Measurements from ENCODE around the gene GPR42. TPM values are rescaled to one million over a fixed set of nuclear protein-coding genes. Genes with fewer than 3 reads are reported as not detected.

GPR42 gene
- total RNA-seq, 1 donor from 2014 or later = not detected

GRCh38 chr19:35408284-35409171 lies 37.7 kb downstream of the GPR42 start:
- H3K36me3 Mint-ChIP-seq (ENCODE audit: low read depth) = no peaks in the 10 kb centered on the region
- TF ChIP-seq, protein P1, sequence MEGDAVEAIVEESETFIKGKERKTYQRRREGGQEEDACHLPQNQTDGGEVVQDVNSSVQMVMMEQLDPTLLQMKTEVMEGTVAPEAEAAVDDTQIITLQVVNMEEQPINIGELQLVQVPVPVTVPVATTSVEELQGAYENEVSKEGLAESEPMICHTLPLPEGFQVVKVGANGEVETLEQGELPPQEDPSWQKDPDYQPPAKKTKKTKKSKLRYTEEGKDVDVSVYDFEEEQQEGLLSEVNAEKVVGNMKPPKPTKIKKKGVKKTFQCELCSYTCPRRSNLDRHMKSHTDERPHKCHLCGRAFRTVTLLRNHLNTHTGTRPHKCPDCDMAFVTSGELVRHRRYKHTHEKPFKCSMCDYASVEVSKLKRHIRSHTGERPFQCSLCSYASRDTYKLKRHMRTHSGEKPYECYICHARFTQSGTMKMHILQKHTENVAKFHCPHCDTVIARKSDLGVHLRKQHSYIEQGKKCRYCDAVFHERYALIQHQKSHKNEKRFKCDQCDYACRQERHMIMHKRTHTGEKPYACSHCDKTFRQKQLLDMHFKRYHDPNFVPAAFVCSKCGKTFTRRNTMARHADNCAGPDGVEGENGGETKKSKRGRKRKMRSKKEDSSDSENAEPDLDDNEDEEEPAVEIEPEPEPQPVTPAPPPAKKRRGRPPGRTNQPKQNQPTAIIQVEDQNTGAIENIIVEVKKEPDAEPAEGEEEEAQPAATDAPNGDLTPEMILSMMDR (IDR thresholded peaks at IDR 0.05) = no peak
- no peak overlapping the region for H3K4me3 Mint-ChIP-seq (ENCODE audit: unreplicated experiment)
- peaks cover 3% of the 10 kb centered on the region for H3K9me3 Mint-ChIP-seq (ENCODE audit: low read depth)
- no peak overlapping the region for H3K27ac Mint-ChIP-seq (ENCODE audit: unreplicated experiment)
- no peak for DNase-seq (ENCODE audit: low spot score)
- H3K27me3 Mint-ChIP-seq (ENCODE audit: low read depth) = peaks cover 22% of the 10 kb centered on the region
- no peaks in the 10 kb centered on the region for H3K4me1 Mint-ChIP-seq (ENCODE audit: low read depth)

DNA sequence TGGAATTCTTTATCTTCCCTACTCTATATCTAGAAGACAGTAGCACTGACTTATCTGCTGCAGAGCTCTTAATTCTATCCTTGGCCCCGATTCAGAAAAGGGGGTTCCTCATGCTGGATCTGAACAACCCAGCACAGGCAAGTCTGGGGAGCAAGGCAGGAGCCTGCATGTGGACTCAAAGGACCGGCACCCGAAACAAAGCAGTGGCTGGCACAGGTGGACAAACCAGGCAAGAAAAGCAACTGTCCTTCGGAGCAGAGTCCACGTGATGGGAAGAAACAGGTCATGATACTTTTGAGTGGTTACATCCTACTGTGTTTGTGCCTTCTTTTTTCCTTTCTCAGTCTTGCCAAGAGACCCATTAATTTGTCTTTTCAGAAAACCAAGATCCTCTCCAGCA lies 38.3 kb downstream of the GPR42 start:
- DNase-seq (ENCODE audit: low spot score) = no peak
- Mint-ChIP-seq H3K4me3 (ENCODE audit: unreplicated experiment) (no peak overlapping the region), H3K9me3 (ENCODE audit: low read depth) (peaks cover 3% of the 10 kb centered on the region), H3K27ac (ENCODE audit: unreplicated experiment) (no peak overlapping the region), H3K27me3 (ENCODE audit: low read depth) (peaks cover 25% of the 10 kb centered on the region), H3K36me3 (ENCODE audit: low read depth) (no peaks in the 10 kb centered on the region), H3K4me1 (ENCODE audit: low read depth) (no peaks in the 10 kb centered on the region)
- TF ChIP-seq, protein P1 (IDR thresholded peaks at IDR 0.05) = no peak

DNA sequence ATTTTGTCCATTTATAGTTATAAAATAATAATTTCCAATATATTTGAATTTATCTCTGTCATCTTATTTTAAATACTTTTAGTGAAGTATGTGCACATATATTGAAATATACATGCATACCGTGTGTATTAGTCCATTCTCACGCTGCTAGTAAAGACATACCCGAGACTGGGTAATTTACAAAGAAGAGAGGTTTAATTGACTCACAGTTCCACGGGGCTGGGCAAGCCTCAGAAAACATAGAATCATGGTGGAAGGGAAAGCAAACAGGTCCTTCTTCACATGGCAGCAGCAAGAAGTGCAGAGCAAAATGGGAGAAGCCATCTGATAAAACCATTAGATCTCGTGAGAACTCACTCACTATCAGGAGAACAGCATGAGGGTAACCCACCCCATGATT lies 39.6 kb downstream of the GPR42 start:
- no peaks in the 10 kb centered on the region for H3K4me1 Mint-ChIP-seq (ENCODE audit: low read depth)
- DNase-seq (ENCODE audit: low spot score) = no peak

DNA sequence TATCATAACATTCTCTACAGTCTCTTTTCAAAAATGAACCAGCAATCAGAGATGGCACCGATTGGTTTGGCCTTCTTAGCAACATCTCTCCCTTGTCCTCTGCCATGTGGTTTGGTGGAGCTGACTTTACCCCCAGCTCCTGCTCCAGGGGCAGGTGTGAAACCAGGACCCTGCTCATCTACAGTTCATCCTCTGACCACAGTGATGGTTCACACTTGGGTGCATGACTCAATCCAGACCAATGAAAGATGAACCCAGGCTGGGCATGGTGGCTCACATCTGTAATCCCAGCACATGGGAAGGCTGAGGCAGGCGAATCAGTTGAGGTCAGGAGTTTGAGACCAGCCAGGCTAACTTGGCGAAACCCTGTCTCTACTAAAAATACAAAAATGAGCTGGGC lies 43.6 kb downstream of the GPR42 start:
- Mint-ChIP-seq H3K27me3 (ENCODE audit: low read depth) (peaks cover 48% of the 10 kb centered on the region), H3K36me3 (ENCODE audit: low read depth) (no peaks in the 10 kb centered on the region), H3K27ac (ENCODE audit: unreplicated experiment) (no peak overlapping the region), H3K4me3 (ENCODE audit: unreplicated experiment) (no peak overlapping the region), H3K9me3 (ENCODE audit: low read depth) (no peaks in the 10 kb centered on the region), H3K4me1 (ENCODE audit: low read depth) (no peaks in the 10 kb centered on the region)
- TF ChIP-seq, protein P1 (IDR thresholded peaks at IDR 0.05) = no peak
- no peak for DNase-seq (ENCODE audit: low spot score)

More for the DNA sequence above, 39.6 kb downstream of the GPR42 start:
- Mint-ChIP-seq H3K27me3 (ENCODE audit: low read depth) (peaks cover 28% of the 10 kb centered on the region), H3K4me3 (ENCODE audit: unreplicated experiment) (no peak overlapping the region), H3K36me3 (ENCODE audit: low read depth) (no peaks in the 10 kb centered on the region), H3K27ac (ENCODE audit: unreplicated experiment) (no peak overlapping the region), H3K9me3 (ENCODE audit: low read depth) (peaks cover 3% of the 10 kb centered on the region)
- TF ChIP-seq, protein P1 (IDR thresholded peaks at IDR 0.05) = no peak

DNA sequence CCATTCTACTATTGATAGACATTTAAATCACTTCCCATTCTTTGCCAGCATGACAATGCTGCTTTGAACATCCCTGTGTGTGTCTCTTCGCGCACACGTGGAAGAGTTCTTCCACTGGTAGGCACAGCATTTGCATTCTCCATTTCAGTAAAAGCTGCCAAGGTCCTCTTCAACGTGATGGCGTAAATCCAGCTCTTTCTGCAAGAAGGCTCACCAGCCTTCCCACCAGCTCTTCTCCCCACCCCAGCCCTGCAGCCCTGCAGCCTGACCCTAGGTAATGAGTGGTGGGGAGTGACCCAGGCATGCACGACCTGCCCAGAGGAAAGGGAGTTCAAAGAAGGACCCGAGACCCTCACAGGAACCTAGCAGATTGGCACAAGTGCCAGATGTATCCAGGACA lies 45.5 kb downstream of the GPR42 start:
- Mint-ChIP-seq H3K4me3 (ENCODE audit: unreplicated experiment) (no peak overlapping the region), H3K4me1 (ENCODE audit: low read depth) (no peaks in the 10 kb centered on the region), H3K27ac (ENCODE audit: unreplicated experiment) (no peak overlapping the region), H3K9me3 (ENCODE audit: low read depth) (no peaks in the 10 kb centered on the region), H3K27me3 (ENCODE audit: low read depth) (peaks cover 43% of the 10 kb centered on the region), H3K36me3 (ENCODE audit: low read depth) (no peaks in the 10 kb centered on the region)
- no peak for DNase-seq (ENCODE audit: low spot score)
- TF ChIP-seq, protein P1 (IDR thresholded peaks at IDR 0.05) = no peak

All from chondrocyte (in vitro differentiated cells).